WERI-Rb-1 (cell line): ENCODE measurements around the gene TBX20.

Experiments
- DNase-seq: peaks from one replicate; pipeline ENCODE4 v3.0.0-alpha.2; 2020
- H3K27ac ChIP-seq: fragments of 250-450 bp; sonication (Bioruptor Pico); 2 replicates; pipeline ENCODE4 v1.5.1; 2020; ENCODE audit warnings: mild to moderate bottlenecking, moderate library complexity
- H3K27me3 ChIP-seq: fragments of 250-450 bp; sonication (Bioruptor Pico); 2 replicates; pipeline ENCODE4 v1.5.1; 2021; ENCODE audit warnings: mild to moderate bottlenecking, low read depth, moderate library complexity; ENCODE audit not compliant: insufficient read depth, severe bottlenecking
- H3K36me3 ChIP-seq: fragments of 250-450 bp; sonication (Bioruptor Pico); 2 replicates; pipeline ENCODE4 v1.5.1; 2020; ENCODE audit warnings: mild to moderate bottlenecking, moderate library complexity
- H3K4me3 ChIP-seq: 2 replicates; pipeline ENCODE4 v1.5.1; 2011; ENCODE audit warnings: low read depth, mild to moderate bottlenecking, control low read depth, low read length
- H3K9me3 ChIP-seq: fragments of 250-450 bp; sonication (Bioruptor Pico); 2 replicates; pipeline ENCODE4 v1.5.1; 2021; ENCODE audit warnings: mild to moderate bottlenecking, moderate library complexity; ENCODE audit not compliant: severe bottlenecking
- CTCF ChIP-seq: IDR thresholded peaks from 2 replicates; pipeline ENCODE4 v1.5.1; 2011; ENCODE audit warnings: low read depth, mild to moderate bottlenecking, control low read depth, inconsistent platforms, low read length

Gene TBX20

GRCh38 chr7:35280902-35281301 is 27.0 kb upstream of the TBX20 start:
- DNase-seq = no peak
- no peaks in the 10 kb centered on the region for H3K27me3 ChIP-seq
- H3K4me3 ChIP-seq = no peak overlapping the region
- H3K9me3 ChIP-seq = no peaks in the 10 kb centered on the region
- H3K27ac ChIP-seq = no peak overlapping the region
- no peak for TF ChIP-seq CTCF
- no peaks in the 10 kb centered on the region for H3K36me3 ChIP-seq

GRCh38 chr7:35277359-35277758 is 23.5 kb upstream of the TBX20 start:
- DNase-seq = no peak
- H3K36me3 ChIP-seq = no peaks in the 10 kb centered on the region
- TF ChIP-seq CTCF = no peak
- no peak overlapping the region for H3K4me3 ChIP-seq
- H3K27ac ChIP-seq = no peak overlapping the region
- H3K9me3 ChIP-seq = no peaks in the 10 kb centered on the region
- H3K27me3 ChIP-seq = no peaks in the 10 kb centered on the region

- no peak for TF ChIP-seq CTCF
- Histone ChIP-seq H3K4me3 (no peak overlapping the region), H3K27me3 (no peaks in the 10 kb centered on the region), H3K9me3 (no peaks in the 10 kb centered on the region), H3K36me3 (no peaks in the 10 kb centered on the region), H3K27ac (no peak overlapping the region)
- DNase-seq = no peak
Observed at GRCh38 chr7:35272246-35272645, 18.3 kb upstream of the TBX20 start.

- Histone ChIP-seq H3K36me3 (no peaks in the 10 kb centered on the region), H3K4me3 (peak overlapping the region; percentile 22), H3K27ac (peak overlapping the region; percentile 62), H3K27me3 (no peaks in the 10 kb centered on the region), H3K9me3 (no peaks in the 10 kb centered on the region)
- DNase-seq = peak; percentile 42
- no peak for TF ChIP-seq CTCF
Observed at GRCh38 chr7:35268953-35269352, 15.1 kb upstream of the TBX20 start.

- no peak overlapping the region for H3K4me3 ChIP-seq
Observed at GRCh38 chr7:35267411-35267810, 13.5 kb upstream of the TBX20 start.

More at GRCh38 chr7:35267411-35267810, 13.5 kb upstream of the TBX20 start:
- Histone ChIP-seq H3K27ac (no peak overlapping the region), H3K36me3 (no peaks in the 10 kb centered on the region), H3K27me3 (no peaks in the 10 kb centered on the region), H3K9me3 (peaks cover under 1% of the 10 kb centered on the region)
- TF ChIP-seq CTCF = no peak
- no peak for DNase-seq
